ENCODE measurements around the gene ARHGDIG. TPM values are rescaled to one million over a fixed set of nuclear protein-coding genes. Genes with fewer than 3 reads are reported as not detected.

The ARHGDIG gene
- total RNA-seq, 2 experiments from 2014 or later = not detected

- CTCF ChIA-PET (ENCODE audit: unreplicated experiment) = no interaction called here
- POLR2A ChIA-PET = no interaction called here
- intact Hi-C loops (cut with micrococcal nuclease; ENCODE audit: unreplicated experiment) = no loop called here
These were observed 2.1 kb downstream of the ARHGDIG start for GRCh38 chr16:282491-282890.

GRCh38 chr16:283033-283805 is 2.8 kb downstream of the ARHGDIG start, which contains the start of gene PDIA2:
PDIA2 (plus strand) TSS chr16:283164; CDS start chr16:283170, 6 bp downstream.
- Histone ChIP-seq H3K9me2 (ENCODE audit: insufficient read depth, low read length) (no peaks in the 10 kb centered on the region), H3K4me2 (ENCODE audit: low read length) (no peak within 1 kb of the TSS), H3K36me3 (ENCODE audit: insufficient read depth, low read length) (no peaks in the 10 kb centered on the region; the same call in 1 of the 2 replicates), H3K9me3 (ENCODE audit: low read length) (no peaks in the 10 kb centered on the region), H3K27ac (ENCODE audit: low read depth, low read length, poor library complexity, severe bottlenecking) (no peak within 1 kb of the TSS), H2AFZ (ENCODE audit: low read length) (no peak within 1 kb of the TSS), H3K4me3 (ENCODE audit: low read depth, low read length, poor library complexity, severe bottlenecking) (no peak within 1 kb of the TSS), H3K4me1 (ENCODE audit: insufficient read depth, low read length, poor library complexity, severe bottlenecking) (no peaks in the 10 kb centered on the region), H4K20me1 (ENCODE audit: insufficient read depth, low read length) (no peaks in the 10 kb centered on the region), H3K79me2 (ENCODE audit: insufficient read depth, low read depth, low read length) (no peaks in the 10 kb centered on the region)
- ChIA-PET CTCF (ENCODE audit: unreplicated experiment) (no interaction called here), POLR2A (no interaction called here)
- intact Hi-C loops (cut with micrococcal nuclease; ENCODE audit: unreplicated experiment) = no loop called here
- no peak for DNase-seq (ENCODE audit: low spot score)
- no peak for TF ChIP-seq EZH2phosphoT487 (IDR thresholded peaks at IDR 0.05; ENCODE audit: borderline replicate concordance, low read depth, low read length)
- no peak for TF ChIP-seq CTCF (conservative IDR thresholded peaks at IDR 0.05; ENCODE audit: low read length)
- BruUV-seq (replicated peaks) = no TSS peak

More at GRCh38 chr16:282491-282890, 2.1 kb downstream of the ARHGDIG start:
- BruUV-seq (replicated peaks) = no TSS peak
- no peaks in the 10 kb centered on the region for H3K4me1 ChIP-seq (ENCODE audit: insufficient read depth, low read length, poor library complexity, severe bottlenecking)
- H3K27ac ChIP-seq (ENCODE audit: low read depth, low read length, poor library complexity, severe bottlenecking) = no peak overlapping the region
- H3K4me3 ChIP-seq (ENCODE audit: low read depth, low read length, poor library complexity, severe bottlenecking) = no peak overlapping the region
- H3K9me2 ChIP-seq (ENCODE audit: insufficient read depth, low read length) = no peaks in the 10 kb centered on the region
- H2AFZ ChIP-seq (ENCODE audit: low read length) = no peak overlapping the region
- no peak overlapping the region for H3K4me2 ChIP-seq (ENCODE audit: low read length)
- H3K9me3 ChIP-seq (ENCODE audit: low read length) = no peaks in the 10 kb centered on the region
- no peaks in the 10 kb centered on the region for H3K36me3 ChIP-seq (ENCODE audit: insufficient read depth, low read length)
- DNase-seq (ENCODE audit: low spot score) = no peak
- no peak for TF ChIP-seq CTCF (conservative IDR thresholded peaks at IDR 0.05; ENCODE audit: low read length)
- no peak for TF ChIP-seq EZH2phosphoT487 (IDR thresholded peaks at IDR 0.05; ENCODE audit: borderline replicate concordance, low read depth, low read length)
- H4K20me1 ChIP-seq (ENCODE audit: insufficient read depth, low read length) = no peaks in the 10 kb centered on the region
- H3K79me2 ChIP-seq (ENCODE audit: insufficient read depth, low read depth, low read length) = no peaks in the 10 kb centered on the region
